HG03460 (cell line): ENCODE measurements around the gene DNAJC10.
"Not testable (repeated sequence)": the region's sequence is repeated elsewhere in the genome, so short reads cannot be mapped to it uniquely, and the experiment has no call there.

Experiments used
- ATAC-seq: cut with Tn5 transposase; IDR thresholded peaks from one replicate; pipeline ENCODE4 v1.9.1; 2021; ENCODE audit not compliant: unreplicated experiment

DNAJC10 gene

GRCh38 chr2:182719116-182719515 lies 3.1 kb downstream of the DNAJC10 start:
- not testable (repeated sequence) for ATAC-seq

GRCh38 chr2:182724656-182725055 lies 8.6 kb downstream of the DNAJC10 start:
- ATAC-seq = no peak

GRCh38 chr2:182726473-182726872 lies 10.4 kb downstream of the DNAJC10 start:
- no peak for ATAC-seq

GRCh38 chr2:182728014-182728413 lies 12.0 kb downstream of the DNAJC10 start:
- ATAC-seq = no peak

GRCh38 chr2:182729710-182730339 lies 13.8 kb downstream of the DNAJC10 start:
- ATAC-seq = no peak

- ATAC-seq = no peak
These were observed 14.4 kb downstream of the DNAJC10 start for GRCh38 chr2:182730486-182730885.

GRCh38 chr2:182732736-182733135 lies 16.7 kb downstream of the DNAJC10 start:
- ATAC-seq = no peak

- ATAC-seq = no peak
These were observed 17.5 kb downstream of the DNAJC10 start for GRCh38 chr2:182733572-182733971.

GRCh38 chr2:182736856-182737255 lies 20.8 kb downstream of the DNAJC10 start:
- ATAC-seq = not testable (repeated sequence)

GRCh38 chr2:182740701-182741100 lies 24.6 kb downstream of the DNAJC10 start:
- no peak for ATAC-seq

GRCh38 chr2:182741620-182742019 lies 25.6 kb downstream of the DNAJC10 start:
- no peak for ATAC-seq

- ATAC-seq = no peak
These were observed 28.4 kb downstream of the DNAJC10 start for GRCh38 chr2:182744490-182744889.

- no peak for ATAC-seq
These were observed 29.0 kb downstream of the DNAJC10 start for GRCh38 chr2:182745061-182745460.

- ATAC-seq = not testable (repeated sequence)
These were observed 29.8 kb downstream of the DNAJC10 start for GRCh38 chr2:182745894-182746293.

GRCh38 chr2:182754231-182754630 lies 38.2 kb downstream of the DNAJC10 start:
- ATAC-seq = no peak

- ATAC-seq = no peak
These were observed 42.3 kb downstream of the DNAJC10 start for GRCh38 chr2:182758379-182758778.

- no peak for ATAC-seq
These were observed 45.8 kb downstream of the DNAJC10 start for GRCh38 chr2:182761903-182762302.

- peak; percentile 53 for ATAC-seq
These were observed 47.4 kb downstream of the DNAJC10 start for GRCh38 chr2:182763311-182763912.

GRCh38 chr2:182766626-182767025 lies 50.6 kb downstream of the DNAJC10 start:
- no peak for ATAC-seq

- no peak for ATAC-seq
These were observed 51.5 kb downstream of the DNAJC10 start for GRCh38 chr2:182767578-182767977.

GRCh38 chr2:182768950-182769349 lies 52.9 kb downstream of the DNAJC10 start:
- ATAC-seq = not testable (repeated sequence)

GRCh38 chr2:182779323-182779722 lies 63.3 kb downstream of the DNAJC10 start:
- no peak for ATAC-seq

GRCh38 chr2:182781099-182781498 lies 65.0 kb downstream of the DNAJC10 start:
- not testable (repeated sequence) for ATAC-seq
